ENCODE data around the gene EFNA5.

The EFNA5 gene

GRCh38 chr5:107639990-107640389 lies 30.7 kb downstream of the EFNA5 start:
- no peak for DNase-seq (ENCODE audit: low spot score)

GRCh38 chr5:107636555-107636954 lies 34.2 kb downstream of the EFNA5 start:
- DNase-seq (ENCODE audit: low spot score), result no peak

GRCh38 chr5:107636068-107636467 lies 34.7 kb downstream of the EFNA5 start:
- no peak for DNase-seq (ENCODE audit: low spot score)

- DNase-seq (ENCODE audit: low spot score), result no peak
These were observed 35.5 kb downstream of the EFNA5 start for GRCh38 chr5:107634981-107635848.

GRCh38 chr5:107633171-107633901 lies 37.4 kb downstream of the EFNA5 start:
- no peak for DNase-seq (ENCODE audit: low spot score)

GRCh38 chr5:107631805-107632362 lies 38.9 kb downstream of the EFNA5 start:
- no peak for DNase-seq (ENCODE audit: low spot score)

GRCh38 chr5:107630184-107630583 lies 40.6 kb downstream of the EFNA5 start:
- DNase-seq (ENCODE audit: low spot score), result no peak

GRCh38 chr5:107624235-107624634 lies 46.5 kb downstream of the EFNA5 start:
- DNase-seq (ENCODE audit: low spot score), result no peak

- no peak for DNase-seq (ENCODE audit: low spot score)
These were observed 49.6 kb downstream of the EFNA5 start for GRCh38 chr5:107621089-107621488.

- no peak for DNase-seq (ENCODE audit: low spot score)
These were observed 51.0 kb downstream of the EFNA5 start for GRCh38 chr5:107619781-107620180.

GRCh38 chr5:107618242-107618641 lies 52.5 kb downstream of the EFNA5 start:
- DNase-seq (ENCODE audit: low spot score), result no peak

- no peak for DNase-seq (ENCODE audit: low spot score)
These were observed 53.7 kb downstream of the EFNA5 start for GRCh38 chr5:107617052-107617451.

- no peak for DNase-seq (ENCODE audit: low spot score)
These were observed 54.5 kb downstream of the EFNA5 start for GRCh38 chr5:107616213-107616612.

- no peak for DNase-seq (ENCODE audit: low spot score)
These were observed 55.4 kb downstream of the EFNA5 start for GRCh38 chr5:107615299-107615817.

GRCh38 chr5:107612541-107612940 lies 58.2 kb downstream of the EFNA5 start:
- no peak for DNase-seq (ENCODE audit: low spot score)

- no peak for DNase-seq (ENCODE audit: low spot score)
These were observed 59.9 kb downstream of the EFNA5 start for GRCh38 chr5:107610798-107611197.

GRCh38 chr5:107607671-107608345 lies 62.9 kb downstream of the EFNA5 start:
- DNase-seq (ENCODE audit: low spot score), result no peak

GRCh38 chr5:107607196-107607595 lies 63.5 kb downstream of the EFNA5 start:
- DNase-seq (ENCODE audit: low spot score), result no peak

GRCh38 chr5:107605596-107606125 lies 65.1 kb downstream of the EFNA5 start:
- no peak for DNase-seq (ENCODE audit: low spot score)

- DNase-seq (ENCODE audit: low spot score), result no peak
These were observed 65.7 kb downstream of the EFNA5 start for GRCh38 chr5:107604990-107605389.

GRCh38 chr5:107604146-107604910 lies 66.4 kb downstream of the EFNA5 start:
- no peak for DNase-seq (ENCODE audit: low spot score)
